ENCODE results near the gene SCGN.

Gene SCGN

GRCh38 chr6:25691894-25692293 is 39.9 kb downstream of the SCGN start:
- Histone ChIP-seq H3K4me2 (no peak overlapping the region), H3K4me3 (no peak overlapping the region), H3K9ac (no peak overlapping the region), H3K36me3 (no peaks in the 10 kb centered on the region), H3K27ac (no peak overlapping the region), H4K20me1 (no peaks in the 10 kb centered on the region), H3K9me3 (replicated peaks in 1 of 11) (no peaks in the 10 kb centered on the region), H3K4me1 (no peaks in the 10 kb centered on the region), H3K27me3 (no peaks in the 10 kb centered on the region)
- no peak for TF ChIP-seq Cebpa-rat (IDR thresholded peaks at IDR 0.05)

DNA sequence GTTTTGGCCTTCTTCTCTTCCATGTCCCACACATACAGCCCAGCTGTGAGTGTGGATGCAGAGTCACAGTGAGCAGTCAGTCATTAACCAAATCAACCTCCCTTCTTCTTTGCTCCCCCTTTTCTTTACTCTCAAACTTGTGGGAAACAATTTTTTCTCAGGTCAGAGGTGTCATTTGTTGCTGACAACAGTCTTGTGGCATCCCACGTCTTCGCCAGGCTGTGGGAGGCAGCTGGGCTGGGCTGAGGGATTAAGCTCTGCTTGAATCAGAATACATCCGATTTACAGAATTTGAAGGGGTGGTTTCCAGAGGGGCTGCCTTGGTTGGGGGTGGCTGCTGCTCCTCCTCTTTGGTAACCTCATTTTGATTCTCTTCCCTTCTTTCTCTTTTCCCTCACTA is 40.5 kb downstream of the SCGN start:
- Histone ChIP-seq H3K4me2 (no peak overlapping the region), H4K20me1 (no peaks in the 10 kb centered on the region), H3K4me3 (no peak overlapping the region), H3K9ac (no peak overlapping the region), H3K36me3 (no peaks in the 10 kb centered on the region), H3K27me3 (no peaks in the 10 kb centered on the region), H3K4me1 (peaks cover 0 to 3% (median 0%) of the 10 kb centered on the region in 10 experiments; a peak in 4 of 20 replicates), H3K27ac (no peak overlapping the region), H3K9me3 (replicated peaks in 1 of 11) (no peaks in the 10 kb centered on the region)
- TF ChIP-seq Cebpa-rat (IDR thresholded peaks at IDR 0.05), result no peak

DNA sequence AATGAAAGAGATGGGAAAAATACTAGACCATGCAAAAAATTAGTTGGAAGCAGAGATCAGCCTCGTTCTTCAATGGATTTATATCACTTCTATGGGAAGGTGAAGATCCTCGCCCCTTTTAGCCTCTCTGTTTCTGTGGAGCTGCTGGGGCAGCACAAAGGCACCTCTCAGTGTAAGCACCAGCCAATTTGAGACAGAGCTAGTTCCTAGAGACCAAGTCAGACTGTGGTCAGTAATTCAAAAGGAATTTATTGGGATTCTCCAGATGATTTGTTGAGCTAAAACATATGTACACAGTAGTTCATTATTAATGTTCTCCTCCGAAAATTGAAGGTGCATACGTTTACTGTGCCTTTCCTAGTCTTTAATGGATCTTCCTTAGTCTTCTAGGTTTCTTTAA is 42.4 kb downstream of the SCGN start:
- H3K9me3 ChIP-seq (replicated peaks in 1 of 11), result peaks cover 0 to 4% (median 2%) of the 10 kb centered on the region in 11 experiments; a peak in 4 of 22 replicates
- no peak overlapping the region for H3K27ac ChIP-seq
- no peak overlapping the region for H3K9ac ChIP-seq
- H4K20me1 ChIP-seq, result no peaks in the 10 kb centered on the region
- H3K27me3 ChIP-seq, result no peaks in the 10 kb centered on the region
- TF ChIP-seq Cebpa-rat (IDR thresholded peaks at IDR 0.05), result no peak
- H3K4me3 ChIP-seq, result no peak overlapping the region
- peaks cover 0 to 14% (median 0%) of the 10 kb centered on the region in 10 experiments; a peak in 4 of 20 replicates for H3K4me1 ChIP-seq
- H3K4me2 ChIP-seq, result no peak overlapping the region
- no peaks in the 10 kb centered on the region for H3K36me3 ChIP-seq

- Histone ChIP-seq H3K4me1 (peaks cover 0 to 14% (median 0%) of the 10 kb centered on the region in 10 experiments; a peak in 4 of 20 replicates), H3K27me3 (no peaks in the 10 kb centered on the region), H4K20me1 (no peaks in the 10 kb centered on the region), H3K36me3 (no peaks in the 10 kb centered on the region), H3K9ac (no peak overlapping the region), H3K9me3 (replicated peaks in 1 of 11) (peaks cover 0 to 9% (median 7%) of the 10 kb centered on the region in 11 experiments; a peak in 7 of 22 replicates), H3K4me3 (no peak overlapping the region), H3K27ac (no peak overlapping the region), H3K4me2 (no peak overlapping the region)
- no peak for TF ChIP-seq Cebpa-rat (IDR thresholded peaks at IDR 0.05)
Measured at GRCh38 chr6:25695671-25696070, 43.7 kb downstream of the SCGN start.

GRCh38 chr6:25697537-25698340 is 45.7 kb downstream of the SCGN start:
- no peak for TF ChIP-seq Cebpa-rat (IDR thresholded peaks at IDR 0.05)
- no peaks in the 10 kb centered on the region for H3K36me3 ChIP-seq

GRCh38 chr6:25698631-25699030 is 46.6 kb downstream of the SCGN start:
- H3K4me2 ChIP-seq, result no peak overlapping the region; a peak in 1 of 22 replicates

More at GRCh38 chr6:25697537-25698340, 45.7 kb downstream of the SCGN start:
- Histone ChIP-seq H3K27ac (no peak overlapping the region), H3K9ac (no peak overlapping the region), H3K4me3 (no peak overlapping the region), H3K9me3 (replicated peaks in 1 of 11) (peaks cover 0 to 9% (median 7%) of the 10 kb centered on the region in 11 experiments; a peak in 7 of 22 replicates), H3K27me3 (no peaks in the 10 kb centered on the region), H3K4me2 (peak overlapping the region in 2 of 11 experiments; percentile 31 to 33; a peak in 1 of 22 replicates), H4K20me1 (no peaks in the 10 kb centered on the region), H3K4me1 (peaks cover 0 to 14% (median 0%) of the 10 kb centered on the region in 10 experiments; a peak in 4 of 20 replicates)

DNA sequence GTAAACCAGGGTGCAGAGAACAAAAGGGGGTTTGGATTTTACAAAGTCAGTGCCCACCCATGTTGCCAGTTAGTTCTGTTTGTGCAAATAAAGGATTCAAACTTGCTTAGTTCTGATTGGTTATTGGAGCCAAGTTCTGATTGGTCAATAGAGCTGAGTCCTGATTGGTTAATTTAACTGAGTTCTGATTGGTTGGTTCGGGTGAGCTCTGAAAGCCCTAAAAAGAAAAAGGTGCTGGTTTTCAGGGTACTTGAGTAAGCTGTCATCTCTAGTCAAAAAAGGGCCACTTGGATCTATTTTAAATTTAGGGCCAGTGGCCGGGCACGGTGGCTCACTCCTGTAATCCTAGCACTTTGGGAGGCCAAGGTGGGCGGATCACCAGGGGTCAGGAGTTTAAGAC is 47.6 kb downstream of the SCGN start:
- Histone ChIP-seq H3K9ac (no peak overlapping the region), H3K36me3 (no peaks in the 10 kb centered on the region), H3K4me3 (no peak overlapping the region), H3K4me1 (peaks cover 0 to 14% (median 0%) of the 10 kb centered on the region in 10 experiments; a peak in 4 of 20 replicates), H4K20me1 (no peaks in the 10 kb centered on the region), H3K27me3 (no peaks in the 10 kb centered on the region), H3K4me2 (no peak overlapping the region), H3K9me3 (replicated peaks in 1 of 11) (peaks cover 0 to 9% (median 7%) of the 10 kb centered on the region in 11 experiments; a peak in 7 of 22 replicates), H3K27ac (no peak overlapping the region)
- TF ChIP-seq Cebpa-rat (IDR thresholded peaks at IDR 0.05), result no peak

More at GRCh38 chr6:25698631-25699030, 46.6 kb downstream of the SCGN start:
- peaks cover 0 to 9% (median 7%) of the 10 kb centered on the region in 11 experiments; a peak in 7 of 22 replicates for H3K9me3 ChIP-seq (replicated peaks in 1 of 11)
- no peak overlapping the region for H3K4me3 ChIP-seq
- no peak for TF ChIP-seq Cebpa-rat (IDR thresholded peaks at IDR 0.05)
- no peak overlapping the region for H3K27ac ChIP-seq
- no peak overlapping the region for H3K9ac ChIP-seq
- H3K4me1 ChIP-seq, result peaks cover 0 to 14% (median 0%) of the 10 kb centered on the region in 10 experiments; a peak in 4 of 20 replicates
- no peaks in the 10 kb centered on the region for H4K20me1 ChIP-seq
- H3K27me3 ChIP-seq, result no peaks in the 10 kb centered on the region
- H3K36me3 ChIP-seq, result no peaks in the 10 kb centered on the region

DNA sequence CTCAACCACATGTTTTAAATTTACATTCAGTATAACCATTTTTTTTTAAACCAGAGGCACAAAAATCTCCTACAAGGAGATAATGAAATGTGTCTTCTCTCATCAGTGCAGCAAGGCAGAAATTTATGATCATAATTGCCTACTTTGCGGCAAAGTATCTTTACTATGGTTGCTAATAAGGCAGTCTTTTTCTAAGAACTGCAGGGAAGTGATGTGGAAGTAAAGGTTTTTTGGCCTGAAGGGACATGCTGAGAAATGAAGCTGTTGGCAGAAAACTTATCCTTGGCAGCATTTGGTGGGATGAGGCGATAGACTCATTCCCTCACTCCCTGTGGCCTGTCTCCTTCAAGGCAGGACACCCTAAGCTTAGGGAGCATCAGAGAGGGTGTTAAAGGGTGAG is 48.7 kb downstream of the SCGN start:
- H3K4me2 ChIP-seq, result no peak overlapping the region
- peaks cover 0 to 14% (median 0%) of the 10 kb centered on the region in 10 experiments; a peak in 4 of 20 replicates for H3K4me1 ChIP-seq
- no peak overlapping the region for H3K4me3 ChIP-seq
- TF ChIP-seq Cebpa-rat (IDR thresholded peaks at IDR 0.05), result no peak
- H3K9ac ChIP-seq, result no peak overlapping the region
- H3K27ac ChIP-seq, result no peak overlapping the region
- H3K9me3 ChIP-seq (replicated peaks in 1 of 11), result peaks cover 0 to 9% (median 7%) of the 10 kb centered on the region in 11 experiments; a peak in 7 of 22 replicates
- H3K36me3 ChIP-seq, result no peaks in the 10 kb centered on the region
- H4K20me1 ChIP-seq, result no peaks in the 10 kb centered on the region
- H3K27me3 ChIP-seq, result no peaks in the 10 kb centered on the region

GRCh38 chr6:25701807-25702206 is 49.8 kb downstream of the SCGN start:
- Histone ChIP-seq H3K4me1 (peaks cover 0 to 14% (median 0%) of the 10 kb centered on the region in 10 experiments; a peak in 4 of 20 replicates), H3K36me3 (no peaks in the 10 kb centered on the region), H3K27me3 (no peaks in the 10 kb centered on the region), H4K20me1 (no peaks in the 10 kb centered on the region), H3K4me3 (no peak overlapping the region), H3K9me3 (replicated peaks in 1 of 11) (peaks cover 0 to 9% (median 7%) of the 10 kb centered on the region in 11 experiments; a peak in 7 of 22 replicates), H3K4me2 (no peak overlapping the region), H3K27ac (no peak overlapping the region), H3K9ac (no peak overlapping the region)
- TF ChIP-seq Cebpa-rat (IDR thresholded peaks at IDR 0.05), result no peak
